ENCODE data around the gene TNFSF4. TPM values are rescaled to one million over a fixed set of nuclear protein-coding genes. Genes with fewer than 3 reads are reported as not detected.

Gene TNFSF4
- total RNA-seq, 1 experiment from 2014 or later: 0.31 TPM

- BruUV-seq (replicated peaks): no TSS peak
- H3K27me3 Mint-ChIP-seq (ENCODE audit: unreplicated experiment): no peaks in the 10 kb centered on the region
Measured at GRCh38 chr1:173171152-173171551, 36.0 kb downstream of the TNFSF4 start.

GRCh38 chr1:173168941-173169340 lies 38.2 kb downstream of the TNFSF4 start:
- Mint-ChIP-seq H3K9me3 (ENCODE audit: low read depth, unreplicated experiment) (peaks cover 2% of the 10 kb centered on the region), H3K4me1 (ENCODE audit: low read depth, unreplicated experiment) (no peaks in the 10 kb centered on the region), H3K27ac (ENCODE audit: unreplicated experiment) (no peak overlapping the region), H3K4me3 (ENCODE audit: low read depth, unreplicated experiment) (no peak overlapping the region), H3K36me3 (ENCODE audit: insufficient read depth, unreplicated experiment) (no peaks in the 10 kb centered on the region), H3K27me3 (ENCODE audit: unreplicated experiment) (no peaks in the 10 kb centered on the region)
- TF ChIP-seq CTCF (IDR thresholded peaks at IDR 0.05; ENCODE audit: unreplicated experiment): no peak
- DNase-seq: no peak
- BruUV-seq (replicated peaks): no TSS peak
- CTCF ChIA-PET: no interaction called here
- intact Hi-C loops (cut with micrococcal nuclease; ENCODE audit: unreplicated experiment): no loop called here

More at GRCh38 chr1:173171152-173171551, 36.0 kb downstream of the TNFSF4 start:
- CTCF ChIA-PET: no interaction called here
- no peaks in the 10 kb centered on the region for H3K36me3 Mint-ChIP-seq (ENCODE audit: insufficient read depth, unreplicated experiment)
- H3K4me1 Mint-ChIP-seq (ENCODE audit: low read depth, unreplicated experiment): no peaks in the 10 kb centered on the region
- no peak overlapping the region for H3K4me3 Mint-ChIP-seq (ENCODE audit: low read depth, unreplicated experiment)
- no peak for DNase-seq
- no peak for TF ChIP-seq CTCF (IDR thresholded peaks at IDR 0.05; ENCODE audit: unreplicated experiment)
- intact Hi-C loops (cut with micrococcal nuclease; ENCODE audit: unreplicated experiment): no loop called here
- H3K9me3 Mint-ChIP-seq (ENCODE audit: low read depth, unreplicated experiment): peaks cover 8% of the 10 kb centered on the region
- no peak overlapping the region for H3K27ac Mint-ChIP-seq (ENCODE audit: unreplicated experiment)

- intact Hi-C loops (cut with micrococcal nuclease; ENCODE audit: unreplicated experiment): no loop called here
- no TSS peak for BruUV-seq (replicated peaks)
- Mint-ChIP-seq H3K9me3 (ENCODE audit: low read depth, unreplicated experiment) (no peaks in the 10 kb centered on the region), H3K4me1 (ENCODE audit: low read depth, unreplicated experiment) (no peaks in the 10 kb centered on the region), H3K4me3 (ENCODE audit: low read depth, unreplicated experiment) (no peak overlapping the region), H3K36me3 (ENCODE audit: insufficient read depth, unreplicated experiment) (no peaks in the 10 kb centered on the region), H3K27ac (ENCODE audit: unreplicated experiment) (no peak overlapping the region), H3K27me3 (ENCODE audit: unreplicated experiment) (no peaks in the 10 kb centered on the region)
- no peak for TF ChIP-seq CTCF (IDR thresholded peaks at IDR 0.05; ENCODE audit: unreplicated experiment)
- CTCF ChIA-PET: no interaction called here
- no peak for DNase-seq
Measured at GRCh38 chr1:173164686-173165085, 42.4 kb downstream of the TNFSF4 start.

GRCh38 chr1:173164178-173164577 lies 43.0 kb downstream of the TNFSF4 start:
- Mint-ChIP-seq H3K36me3 (ENCODE audit: insufficient read depth, unreplicated experiment) (no peaks in the 10 kb centered on the region), H3K27ac (ENCODE audit: unreplicated experiment) (no peak overlapping the region), H3K4me3 (ENCODE audit: low read depth, unreplicated experiment) (no peak overlapping the region), H3K4me1 (ENCODE audit: low read depth, unreplicated experiment) (no peaks in the 10 kb centered on the region), H3K9me3 (ENCODE audit: low read depth, unreplicated experiment) (no peaks in the 10 kb centered on the region), H3K27me3 (ENCODE audit: unreplicated experiment) (no peaks in the 10 kb centered on the region)
- intact Hi-C loops (cut with micrococcal nuclease; ENCODE audit: unreplicated experiment): no loop called here
- no peak for DNase-seq
- CTCF ChIA-PET: no interaction called here
- TF ChIP-seq CTCF (IDR thresholded peaks at IDR 0.05; ENCODE audit: unreplicated experiment): no peak
- BruUV-seq (replicated peaks): no TSS peak

All from Calu3 (cell line).